Fibroblast of lung (primary cell): ENCODE results near the gene TNFRSF19.

Source experiments
- EZH2 ChIP-seq: IDR thresholded peaks from 2 replicates; pipeline ENCODE4 v1.5.1; 2012; ENCODE audit warnings: low read length, control low read depth, mild to moderate bottlenecking; ENCODE audit errors: missing control alignments
- TF ChIP-seq, protein P1 (sequence below), 2 donors: IDR thresholded peaks in 1 of 2; conservative IDR thresholded peaks in 1 of 2; 1 replicate in 1 of 2; 2 replicates in 1 of 2; pipeline ENCODE4 v1.5.1; 2011 to 2012; ENCODE audit warnings: low read length in 2 of 2, control low read depth in 1 of 2, inconsistent platforms in 1 of 2, low read depth in 1 of 2, mild to moderate bottlenecking in 1 of 2

DNA sequence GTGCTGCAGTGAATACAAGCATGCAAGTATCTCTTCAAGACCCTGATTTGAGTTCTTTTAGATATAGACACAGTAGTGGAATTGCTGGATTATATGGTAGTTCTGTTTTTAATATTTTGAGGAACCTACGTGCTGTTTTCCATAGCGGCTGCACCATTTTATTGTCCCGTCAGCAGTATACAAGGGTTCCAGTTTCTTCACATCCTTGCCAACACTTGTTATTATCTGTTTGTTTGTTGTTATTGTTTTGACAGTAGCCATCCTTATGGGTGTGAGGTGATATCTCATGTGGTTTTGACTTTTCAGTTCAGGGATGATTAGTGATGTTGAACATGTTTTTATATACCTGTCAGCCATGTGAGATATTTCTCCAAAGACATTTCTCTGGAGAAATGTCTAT lies 53.2 kb downstream of the TNFRSF19 start:
- TF ChIP-seq, protein P1, sequence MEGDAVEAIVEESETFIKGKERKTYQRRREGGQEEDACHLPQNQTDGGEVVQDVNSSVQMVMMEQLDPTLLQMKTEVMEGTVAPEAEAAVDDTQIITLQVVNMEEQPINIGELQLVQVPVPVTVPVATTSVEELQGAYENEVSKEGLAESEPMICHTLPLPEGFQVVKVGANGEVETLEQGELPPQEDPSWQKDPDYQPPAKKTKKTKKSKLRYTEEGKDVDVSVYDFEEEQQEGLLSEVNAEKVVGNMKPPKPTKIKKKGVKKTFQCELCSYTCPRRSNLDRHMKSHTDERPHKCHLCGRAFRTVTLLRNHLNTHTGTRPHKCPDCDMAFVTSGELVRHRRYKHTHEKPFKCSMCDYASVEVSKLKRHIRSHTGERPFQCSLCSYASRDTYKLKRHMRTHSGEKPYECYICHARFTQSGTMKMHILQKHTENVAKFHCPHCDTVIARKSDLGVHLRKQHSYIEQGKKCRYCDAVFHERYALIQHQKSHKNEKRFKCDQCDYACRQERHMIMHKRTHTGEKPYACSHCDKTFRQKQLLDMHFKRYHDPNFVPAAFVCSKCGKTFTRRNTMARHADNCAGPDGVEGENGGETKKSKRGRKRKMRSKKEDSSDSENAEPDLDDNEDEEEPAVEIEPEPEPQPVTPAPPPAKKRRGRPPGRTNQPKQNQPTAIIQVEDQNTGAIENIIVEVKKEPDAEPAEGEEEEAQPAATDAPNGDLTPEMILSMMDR (conservative IDR thresholded peaks at IDR 0.05 in 1 of 2, IDR thresholded peaks at IDR 0.05 in 1 of 2; ENCODE audit: low read depth in 1 of 2, low read length in 2 of 2) = no peak
- TF ChIP-seq EZH2 = no peak
